Fibroblast of upper back skin (primary cell): ENCODE results near the gene CALHM6.
A peak's percentile ranks its signal among the peaks of the same experiment; 100 is the strongest.

ENCODE experiments used
- DNase-seq: peaks from one replicate; pipeline ENCODE4 v3.0.0-alpha.2; 2013

The CALHM6 gene

GRCh38 chr6:116446399-116446798, 14.8 kb upstream of the CALHM6 start:
- DNase-seq, result peak; percentile 58

- DNase-seq, result no peak
These were observed 14.1 kb upstream of the CALHM6 start for GRCh38 chr6:116447052-116447451.

- DNase-seq, result peak; percentile 99
These were observed 13.6 kb upstream of the CALHM6 start for GRCh38 chr6:116447496-116448011.

GRCh38 chr6:116449565-116449964, 11.6 kb upstream of the CALHM6 start:
- no peak for DNase-seq

- no peak for DNase-seq
These were observed 10.9 kb upstream of the CALHM6 start for GRCh38 chr6:116450185-116450710.

GRCh38 chr6:116450769-116451740, 10.1 kb upstream of the CALHM6 start:
- no peak for DNase-seq

GRCh38 chr6:116451916-116452315, 9.3 kb upstream of the CALHM6 start:
- no peak for DNase-seq

- no peak for DNase-seq
These were observed 8.6 kb upstream of the CALHM6 start for GRCh38 chr6:116452531-116452930.

GRCh38 chr6:116456106-116456505, 5.1 kb upstream of the CALHM6 start:
- no peak for DNase-seq

- DNase-seq, result no peak
These were observed 4.2 kb upstream of the CALHM6 start for GRCh38 chr6:116456927-116457326.

- DNase-seq, result no peak
These were observed 2.9 kb upstream of the CALHM6 start for GRCh38 chr6:116458264-116458663.

GRCh38 chr6:116459927-116460326, 1.2 kb upstream of the CALHM6 start:
- no peak for DNase-seq

GRCh38 chr6:116461932-116462885, 1.0 kb downstream of the CALHM6 start:
- peak; percentile 60 for DNase-seq

- no peak for DNase-seq
These were observed 2.1 kb downstream of the CALHM6 start for GRCh38 chr6:116463301-116463700.

- no peak for DNase-seq
These were observed 4.1 kb downstream of the CALHM6 start for GRCh38 chr6:116465246-116465645.

GRCh38 chr6:116467096-116467495, 5.9 kb downstream of the CALHM6 start:
- peak; percentile 16 for DNase-seq

GRCh38 chr6:116467514-116467913, 6.3 kb downstream of the CALHM6 start:
- no peak for DNase-seq

GRCh38 chr6:116468293-116468692, 7.1 kb downstream of the CALHM6 start:
- no peak for DNase-seq

- DNase-seq, result no peak
These were observed 10.4 kb downstream of the CALHM6 start for GRCh38 chr6:116471531-116471930.

- DNase-seq, result peak; percentile 35
These were observed 11.5 kb downstream of the CALHM6 start for GRCh38 chr6:116472706-116473105.

GRCh38 chr6:116475141-116475540, 14.0 kb downstream of the CALHM6 start:
- DNase-seq, result no peak

- peak; percentile 36 for DNase-seq
These were observed 15.0 kb downstream of the CALHM6 start for GRCh38 chr6:116476002-116476678.
